SW480 (cell line): ENCODE results near the gene VTCN1.
A peak's percentile ranks its signal among the peaks of the same experiment; 100 is the strongest.

Experiments
- DNase-seq: peaks from one replicate; pipeline ENCODE4 v3.0.0-alpha.2; 2016; ENCODE audit warnings: low spot score

The VTCN1 gene

DNA sequence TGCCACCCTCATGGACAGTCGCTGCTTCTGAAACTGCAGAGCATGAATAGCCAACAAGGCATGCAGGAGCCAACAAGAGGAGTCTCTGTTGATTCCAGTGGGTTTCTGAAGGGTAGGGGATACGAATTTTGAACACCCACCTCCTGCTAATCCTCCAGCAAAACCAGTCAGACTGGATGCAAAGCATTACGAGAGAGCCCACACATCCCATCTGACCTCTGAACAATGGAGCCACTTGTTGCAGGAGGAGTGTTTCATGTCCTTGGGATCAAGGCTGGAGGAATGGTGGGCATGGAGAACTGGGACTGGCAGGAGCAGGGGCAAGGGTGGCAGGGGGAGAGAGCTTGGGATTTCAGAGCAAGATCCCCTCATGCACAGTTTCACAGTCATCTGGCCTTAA, 1.6 kb downstream of the VTCN1 start:
- no peak for DNase-seq

DNA sequence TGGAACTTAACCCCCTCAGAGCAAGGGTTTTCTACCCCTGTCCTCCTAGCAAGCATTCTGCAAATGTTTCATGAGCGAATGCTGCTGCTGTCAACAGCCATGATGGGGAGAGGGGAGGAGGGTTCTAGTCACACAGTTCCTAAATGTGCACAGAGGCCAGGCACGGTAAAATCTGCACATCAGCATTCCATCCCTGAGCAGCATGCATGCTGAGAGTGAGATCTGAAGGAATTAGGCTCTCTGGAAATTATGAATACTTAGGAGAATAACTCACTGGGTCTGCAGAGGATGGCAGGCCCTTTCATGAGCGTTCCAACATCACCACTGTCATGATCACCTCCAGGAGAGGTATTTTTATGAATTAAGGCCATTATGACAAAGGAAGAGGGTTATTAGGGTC, 2.1 kb downstream of the VTCN1 start:
- no peak for DNase-seq

DNA sequence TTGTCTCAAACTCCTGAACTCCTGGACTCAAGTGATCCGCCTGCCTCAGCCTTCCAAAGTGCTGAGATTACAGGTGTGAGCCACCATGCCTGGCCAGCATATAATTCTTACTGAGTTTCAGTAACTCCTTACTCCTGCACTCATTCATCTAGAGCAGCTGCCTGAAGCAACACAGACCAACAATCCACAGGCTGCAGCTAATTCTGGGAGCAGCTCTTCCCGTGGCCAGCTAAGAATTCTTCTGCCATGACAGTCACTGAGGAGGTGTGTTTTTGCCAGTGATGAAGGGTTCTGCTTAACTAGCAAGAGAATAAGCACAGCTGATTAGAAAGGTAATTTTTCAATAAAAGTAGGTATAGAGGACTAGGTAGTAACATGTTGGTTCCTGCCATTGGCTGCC, 5.4 kb downstream of the VTCN1 start:
- no peak for DNase-seq

DNA sequence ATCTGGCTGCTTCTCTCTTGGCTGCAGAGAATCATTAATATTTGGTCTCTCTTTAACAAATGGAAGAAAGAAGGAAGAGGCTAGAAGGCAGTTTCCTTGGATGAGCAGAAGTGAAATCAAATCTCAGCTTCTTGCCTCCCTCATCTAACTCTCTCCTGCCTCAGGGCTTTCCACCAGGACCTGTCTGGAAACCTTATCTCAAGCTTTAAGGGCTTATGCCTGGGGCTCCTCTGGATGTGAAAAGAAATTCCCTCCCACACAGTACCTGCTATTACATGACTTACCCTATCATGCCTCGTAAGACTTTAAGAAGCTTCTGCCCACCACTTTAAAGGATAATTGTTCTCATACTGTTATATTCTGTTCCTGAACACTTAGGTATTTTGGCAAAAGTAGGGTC, 8.9 kb downstream of the VTCN1 start:
- DNase-seq: no peak

DNA sequence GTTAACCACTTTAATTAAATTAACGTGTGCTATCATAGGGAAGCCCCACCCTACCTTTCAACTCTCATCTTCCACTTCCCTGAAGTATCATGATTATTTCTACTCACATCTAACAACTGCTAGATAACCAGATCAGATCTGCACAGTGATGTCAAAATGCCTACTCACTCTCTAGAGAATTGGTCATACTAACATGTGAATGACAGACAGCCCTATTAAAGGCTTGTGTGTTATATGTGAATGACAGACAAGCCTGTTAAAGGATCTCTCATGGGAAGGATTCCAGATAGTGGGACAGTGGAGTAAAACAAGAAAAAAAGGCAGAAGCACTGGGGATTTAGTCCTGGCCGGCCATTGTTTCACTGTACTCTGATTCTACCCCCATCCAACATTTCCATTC, 12.6 kb downstream of the VTCN1 start:
- no peak for DNase-seq

DNA sequence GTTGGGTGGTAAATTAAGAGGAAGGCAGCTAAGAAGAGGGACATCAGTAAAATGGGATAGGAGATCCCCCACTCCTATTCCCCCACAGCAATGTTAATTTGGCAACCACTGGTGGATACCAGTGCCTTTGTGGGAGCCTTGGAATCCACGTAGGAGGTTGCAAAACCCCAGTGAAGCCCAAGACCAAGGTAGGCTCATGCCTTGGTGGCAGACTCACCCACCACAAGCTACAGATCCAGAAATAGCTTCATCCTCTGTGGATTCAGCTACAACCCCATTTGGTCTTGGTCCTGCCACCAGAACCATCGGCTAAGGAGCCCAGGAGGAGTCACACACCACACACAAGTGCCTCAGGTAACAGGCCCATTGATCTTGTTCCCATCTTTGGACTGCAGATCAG, 21.0 kb downstream of the VTCN1 start:
- DNase-seq: no peak

DNA sequence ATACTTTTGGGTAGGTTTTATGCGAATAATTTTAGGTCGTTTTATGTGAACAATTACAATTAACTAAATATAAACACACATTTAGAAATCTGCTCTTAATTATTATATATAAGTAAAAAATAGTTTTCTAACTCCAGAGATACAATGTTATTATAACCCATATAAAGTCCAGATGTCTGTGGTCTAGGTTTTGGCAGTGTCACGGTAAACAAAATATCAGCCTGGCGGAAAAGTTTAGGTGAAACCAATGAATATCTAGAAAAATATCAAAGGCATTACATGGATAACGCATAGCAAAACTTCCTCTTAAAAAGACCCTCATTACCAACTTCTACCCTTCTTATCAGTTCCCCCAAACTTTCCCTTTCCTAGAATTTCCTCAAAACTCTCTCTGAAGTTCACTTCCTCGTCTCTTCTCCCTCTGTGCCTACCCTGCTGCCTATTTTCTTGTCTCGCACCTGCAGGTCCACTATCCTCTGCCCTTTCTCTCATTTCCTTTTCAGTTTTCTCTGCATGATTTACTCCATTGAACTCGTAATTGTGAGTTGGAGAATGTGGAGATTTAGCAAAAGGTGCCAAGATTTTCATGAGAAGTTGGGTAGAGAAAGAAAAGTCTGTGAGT, 21.8 kb downstream of the VTCN1 start:
- DNase-seq: no peak

DNA sequence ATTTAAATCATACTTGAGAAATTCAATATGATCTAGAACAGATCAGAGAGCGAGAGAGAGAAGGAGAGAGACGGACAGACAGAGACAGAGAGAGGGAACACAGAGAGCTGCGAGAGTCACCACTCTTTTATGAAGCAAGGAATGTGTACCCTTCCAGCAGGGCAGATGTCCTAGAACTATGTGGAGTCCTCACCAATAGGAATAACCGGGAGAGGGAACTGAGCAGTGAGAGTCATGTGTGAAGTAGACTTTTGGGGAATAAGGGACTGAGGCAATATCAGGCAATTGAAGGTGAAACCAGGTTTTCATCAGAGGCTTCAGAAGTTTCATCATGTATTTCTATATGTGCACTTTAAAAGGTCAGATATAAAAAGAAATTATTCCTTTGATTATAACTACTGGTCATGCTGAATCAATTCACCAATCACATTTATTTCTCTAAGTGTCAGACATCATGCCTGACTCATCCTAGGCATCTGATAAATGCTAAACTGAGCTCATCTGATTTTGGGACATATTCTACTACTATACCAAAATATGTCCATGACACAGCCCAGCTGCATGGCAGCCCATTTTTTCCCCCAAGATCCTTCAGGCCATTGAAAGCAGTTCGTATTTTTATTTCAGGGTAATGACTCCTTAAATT, 22.4 kb downstream of the VTCN1 start:
- peak; percentile 2 for DNase-seq

DNA sequence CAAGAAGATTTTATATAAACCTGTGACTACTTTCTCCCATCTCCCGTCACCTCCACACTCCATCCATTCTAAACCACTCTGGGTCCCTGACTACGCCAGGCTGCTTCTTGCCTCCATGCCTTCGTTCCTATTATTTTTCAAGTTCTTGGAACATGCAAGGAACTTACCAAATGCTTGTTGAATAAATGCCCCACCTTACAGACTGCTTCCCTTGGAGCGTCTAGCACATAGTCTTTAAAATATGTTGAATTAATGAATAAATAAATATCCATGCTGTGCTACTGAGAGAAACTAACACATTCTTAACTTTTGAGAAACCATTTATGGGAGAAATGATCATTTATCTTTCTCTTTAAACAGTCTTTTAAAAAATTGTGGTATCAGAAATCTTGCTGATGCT, 27.6 kb downstream of the VTCN1 start:
- DNase-seq: no peak

DNA sequence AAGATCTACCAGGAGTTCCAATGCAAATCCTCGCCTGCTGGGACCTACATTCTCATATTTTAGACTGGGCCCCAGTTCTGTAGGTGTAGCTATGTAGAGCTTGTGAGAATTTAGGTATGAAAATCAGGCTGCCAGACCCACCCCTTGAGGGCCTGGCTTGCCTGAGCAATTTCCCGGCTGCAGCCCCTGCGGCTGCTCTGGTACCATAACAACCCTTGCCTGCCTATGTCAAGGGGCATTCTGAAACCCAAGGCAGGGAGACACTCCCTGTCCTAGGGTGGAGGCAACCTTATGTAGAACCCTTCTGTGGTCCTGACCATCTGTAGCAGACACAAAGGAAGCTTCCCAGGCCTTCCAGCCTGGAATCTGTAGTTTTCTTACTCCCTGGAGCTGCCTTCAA, 28.4 kb downstream of the VTCN1 start:
- DNase-seq: no peak

DNA sequence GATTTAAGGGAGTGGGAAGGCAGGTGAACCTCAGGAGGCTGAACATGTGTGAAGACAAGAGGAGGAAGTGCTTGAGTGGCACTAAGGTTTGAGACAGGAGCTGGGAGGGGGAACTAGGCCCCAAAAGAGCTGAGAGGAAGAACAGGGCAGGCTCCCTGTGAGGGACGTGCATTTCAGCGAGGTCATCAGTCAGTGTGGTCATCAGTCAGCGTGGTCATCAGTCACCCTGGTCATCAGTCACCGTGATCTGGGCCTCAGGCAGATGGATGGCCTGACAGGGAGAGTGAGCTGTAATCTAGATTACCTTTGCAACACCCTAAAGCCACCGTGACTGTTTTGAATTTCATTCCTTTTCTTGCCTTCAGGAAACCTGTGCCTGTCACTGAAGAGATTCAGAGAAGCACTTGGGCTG, 29.1 kb downstream of the VTCN1 start:
- no peak for DNase-seq

DNA sequence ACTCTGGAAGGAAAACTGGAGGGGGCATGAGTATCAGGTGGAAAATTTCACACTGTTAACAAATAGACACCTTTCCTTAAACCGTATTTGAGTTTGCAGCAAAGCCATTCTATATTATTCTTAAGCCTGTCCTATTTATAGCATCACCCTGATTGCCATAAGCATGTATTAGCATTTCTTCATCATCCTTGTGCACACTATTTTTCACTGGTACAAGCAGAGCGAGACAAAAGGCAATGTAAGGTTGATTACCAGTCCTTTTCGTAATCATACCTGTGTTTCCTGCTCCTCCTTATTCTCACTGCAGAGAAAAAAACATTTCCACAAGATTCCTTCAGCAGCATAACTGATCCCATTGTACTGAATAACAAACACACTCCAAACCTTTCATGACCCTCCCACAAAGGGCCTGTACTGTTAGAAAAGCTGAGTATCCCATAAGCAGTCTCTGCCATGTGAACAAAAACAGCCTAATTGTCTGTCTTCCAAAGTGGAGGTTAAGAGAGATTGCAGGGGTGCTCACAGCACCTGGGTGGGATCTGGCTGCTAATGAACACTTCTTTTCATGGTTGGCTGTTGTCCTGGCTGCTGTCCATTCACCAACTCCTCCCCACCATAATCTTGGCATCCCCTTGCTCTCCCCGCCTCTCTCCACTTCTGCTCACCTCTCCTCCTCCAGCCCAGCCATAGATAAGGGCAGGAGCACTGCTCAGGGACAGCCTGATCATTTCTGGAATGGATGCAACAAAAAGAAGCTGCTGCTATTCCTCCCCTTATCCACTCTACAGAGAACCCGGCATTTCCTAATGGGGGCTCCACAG, 30.4 kb downstream of the VTCN1 start:
- DNase-seq: no peak

DNA sequence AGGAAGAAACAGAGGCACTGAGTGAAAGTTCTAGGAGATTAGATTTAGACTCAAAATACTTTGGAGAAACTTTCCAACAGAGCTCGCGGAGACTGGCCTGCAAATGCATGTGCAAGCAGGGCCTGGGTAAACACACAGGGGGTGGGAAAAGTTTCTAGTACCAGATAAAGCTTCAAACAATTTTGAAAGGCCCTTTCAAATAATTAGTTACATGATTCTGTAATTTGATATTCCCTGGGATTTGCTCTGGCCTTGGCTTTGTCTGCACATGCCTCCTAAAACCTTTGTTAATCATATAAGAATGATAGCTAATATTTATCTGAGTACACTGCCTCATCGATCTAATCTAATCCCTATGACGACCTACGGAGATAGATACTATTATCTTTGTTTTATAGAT, 31.3 kb downstream of the VTCN1 start:
- no peak for DNase-seq

DNA sequence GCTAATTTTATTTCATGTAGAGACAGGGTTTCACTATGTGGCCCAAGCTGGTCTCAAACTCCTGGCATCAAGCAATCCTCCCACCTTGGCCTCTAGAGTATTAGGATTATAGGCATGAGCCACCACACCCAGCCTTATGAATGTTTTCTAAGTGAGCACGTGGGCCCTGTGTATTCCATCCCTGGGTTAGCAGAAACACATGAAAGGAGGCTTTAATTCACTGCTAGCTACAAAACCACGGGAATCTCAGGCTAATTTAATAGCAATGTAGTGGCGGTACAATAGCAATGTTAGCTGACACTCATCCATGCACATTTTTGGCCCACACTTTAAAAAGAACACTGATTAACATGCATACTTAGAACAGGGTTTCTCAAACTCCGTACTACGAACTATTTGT, 32.0 kb downstream of the VTCN1 start:
- DNase-seq: no peak

DNA sequence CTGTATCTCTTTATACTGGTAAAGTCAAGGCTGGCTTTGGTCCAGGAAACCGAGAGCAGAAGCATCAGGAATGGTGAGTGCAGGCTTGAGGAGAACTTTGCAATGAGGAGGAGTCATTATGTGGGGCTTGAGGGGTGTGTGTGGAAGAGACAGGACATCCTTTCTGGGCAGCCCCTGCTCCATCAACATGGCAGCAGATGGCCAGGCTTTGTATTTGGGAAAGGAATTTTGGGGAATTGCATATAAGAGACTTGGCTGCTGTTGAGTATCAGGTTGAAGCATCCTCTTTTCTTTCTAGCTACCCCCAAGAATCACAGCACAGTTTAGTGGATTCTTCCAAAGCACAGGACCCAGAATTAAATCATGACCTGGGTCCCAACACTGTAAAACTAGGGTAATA, 33.4 kb downstream of the VTCN1 start:
- no peak for DNase-seq

DNA sequence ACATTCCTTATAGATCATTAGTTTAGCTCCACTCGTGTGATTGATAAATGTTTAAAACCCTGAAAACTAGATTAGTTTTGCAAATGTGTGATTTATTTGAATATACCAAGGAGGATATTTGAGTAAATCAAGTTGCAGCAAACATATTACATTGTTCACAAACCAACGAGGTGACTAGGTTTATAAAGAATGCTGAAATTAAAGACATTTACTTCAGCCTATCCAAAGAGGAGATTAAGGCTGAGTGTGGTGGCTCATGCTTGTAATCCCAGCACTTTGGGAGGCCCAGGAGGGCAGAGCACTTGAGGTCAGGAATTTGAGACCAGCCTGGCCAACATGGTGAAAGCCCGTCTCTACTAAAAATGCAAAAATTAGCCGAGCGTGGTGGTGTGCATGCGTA, 34.1 kb downstream of the VTCN1 start:
- DNase-seq: no peak

DNA sequence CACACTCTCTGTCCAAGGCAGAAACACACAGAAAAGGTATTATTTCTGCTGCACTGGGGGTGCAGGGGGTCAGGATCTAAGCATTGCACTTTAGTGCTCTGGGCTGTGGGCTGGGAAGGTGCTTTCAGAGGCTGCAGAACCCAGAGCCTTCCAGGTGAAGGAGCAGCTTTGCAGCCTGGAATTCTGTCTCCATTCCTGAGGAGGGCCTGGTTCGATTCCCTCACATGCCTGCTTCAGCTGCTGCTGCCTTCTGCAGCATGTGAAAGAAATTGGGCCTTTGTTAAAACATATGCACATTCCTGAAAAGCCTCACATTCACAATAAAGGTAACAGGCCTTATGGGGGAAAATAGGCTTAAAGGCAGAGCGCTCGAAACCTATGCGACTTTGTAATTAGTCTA, 35.9 kb downstream of the VTCN1 start:
- DNase-seq: no peak

DNA sequence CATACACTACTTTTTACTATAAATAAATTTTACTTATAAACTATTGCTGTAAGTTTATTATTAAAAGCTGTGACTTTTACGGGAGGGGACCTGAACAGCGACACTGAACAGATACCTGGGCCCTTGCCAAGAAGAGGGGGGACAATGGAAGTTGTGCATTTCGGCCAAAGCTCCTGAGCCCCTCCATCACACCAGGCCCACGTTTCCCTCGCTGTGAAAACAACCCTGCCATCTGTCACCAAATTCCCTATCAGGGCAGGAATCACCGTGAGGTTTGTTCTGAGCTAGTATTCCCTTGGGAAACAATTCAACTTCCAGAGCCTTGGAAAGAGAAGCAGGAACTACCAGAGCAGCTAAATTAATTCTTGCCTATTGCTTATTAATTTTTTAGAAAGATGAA, 37.0 kb downstream of the VTCN1 start:
- no peak for DNase-seq

DNA sequence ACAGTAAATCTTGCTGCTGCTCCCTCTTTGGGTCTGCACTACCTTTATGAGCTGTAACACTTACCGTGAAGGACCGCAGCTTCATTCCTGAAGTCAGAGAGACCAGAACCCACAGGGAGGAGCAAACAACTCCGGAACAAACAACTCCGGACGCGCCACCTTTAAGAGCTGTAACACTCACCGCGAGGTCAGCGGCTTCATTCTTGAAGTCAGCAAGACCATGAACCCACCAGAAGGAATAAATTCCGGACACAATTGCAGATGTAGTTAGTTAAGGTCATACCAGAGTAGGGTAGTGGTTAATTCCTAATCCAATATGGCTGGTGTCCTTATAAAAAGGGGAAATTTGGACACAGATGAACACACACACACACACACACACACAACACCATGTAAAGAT, 37.7 kb downstream of the VTCN1 start:
- no peak for DNase-seq

DNA sequence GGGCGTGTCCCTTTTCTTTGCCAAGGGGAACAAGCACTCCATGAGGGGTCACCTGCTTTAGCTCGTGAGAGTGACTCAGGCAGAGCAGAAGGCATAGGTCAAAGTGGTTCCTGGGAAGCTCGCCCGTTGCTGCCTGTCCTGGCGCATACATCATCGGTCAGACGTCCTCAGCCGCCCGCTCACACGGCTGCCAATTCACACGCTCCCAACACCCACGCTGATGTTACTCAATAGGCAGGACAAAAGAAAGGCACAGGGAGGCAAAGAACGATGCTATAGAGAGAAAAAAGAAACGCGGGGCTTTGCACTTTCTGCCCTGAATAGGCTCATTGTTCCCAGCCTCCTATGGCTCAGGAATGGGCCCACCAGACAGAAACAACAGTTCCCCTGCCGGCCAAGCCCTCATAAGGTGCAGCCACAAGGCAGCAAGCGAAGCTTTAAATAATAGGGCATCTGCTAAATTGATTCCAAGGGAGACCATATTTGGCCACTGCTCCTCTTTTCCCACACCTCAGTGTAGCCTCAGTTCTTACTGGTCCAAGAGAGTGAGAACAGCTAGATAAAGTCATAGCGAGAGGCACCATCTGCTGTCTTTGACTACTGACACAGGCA, 38.7 kb downstream of the VTCN1 start:
- DNase-seq: peak; percentile 73

DNA sequence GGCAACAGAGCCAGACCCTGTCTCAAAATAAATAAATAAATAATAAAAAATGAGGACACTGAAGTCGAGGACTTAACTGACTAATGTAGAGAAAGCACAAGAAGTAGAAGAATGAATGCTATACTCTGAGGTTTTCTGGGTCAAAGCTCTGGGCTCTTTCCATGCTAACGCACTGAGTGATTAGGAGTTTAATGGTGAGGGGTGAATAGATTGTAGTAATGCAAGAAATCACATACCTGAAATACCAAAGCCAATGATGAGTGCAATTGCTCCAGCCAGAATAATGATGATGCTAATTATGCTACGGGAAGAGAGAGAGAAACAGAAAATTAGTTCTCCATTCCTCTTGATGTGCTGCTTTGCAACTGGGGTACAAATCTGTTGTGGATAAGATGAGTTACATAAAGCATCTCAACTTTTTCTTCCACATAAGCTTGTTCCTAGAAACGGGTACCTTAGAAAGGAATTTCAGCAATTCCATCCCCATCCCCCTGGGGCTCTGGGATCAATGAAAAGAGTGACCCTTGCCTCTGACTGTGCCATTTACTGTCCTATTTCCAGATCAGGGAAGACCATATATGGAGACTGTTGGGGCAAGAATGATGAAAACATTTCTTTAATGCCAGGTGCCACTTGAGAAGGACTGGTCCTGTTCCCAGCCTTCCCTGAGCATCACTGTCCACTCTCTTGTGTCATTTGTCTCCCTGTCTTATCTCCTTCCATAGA, 40.7 kb downstream of the VTCN1 start:
- DNase-seq: no peak

DNA sequence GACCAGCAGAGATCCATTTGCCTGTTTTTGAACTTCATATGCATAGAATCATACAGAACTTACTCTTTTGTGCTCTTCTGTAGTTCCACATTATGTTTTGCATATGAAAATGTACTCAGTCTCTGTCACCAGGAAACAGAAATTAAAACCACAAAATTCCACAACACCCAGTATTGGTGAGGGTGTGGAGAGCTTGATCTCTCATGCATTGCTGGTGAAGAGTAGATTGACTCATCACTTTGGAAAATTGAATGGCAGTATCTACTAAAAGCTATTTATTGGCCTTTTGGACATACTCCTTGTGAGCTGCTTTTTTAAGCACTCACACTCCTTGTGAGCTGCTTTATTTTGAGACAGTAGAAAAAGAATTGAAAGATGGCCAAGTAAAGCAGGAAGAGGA, 43.3 kb downstream of the VTCN1 start:
- no peak for DNase-seq
